Lung microvascular endothelial cell (primary cell): ENCODE results near the gene CPA2. TPM values are rescaled to one million over a fixed set of nuclear protein-coding genes. Genes with fewer than 3 reads are reported as not detected.

Experiments used
- DNase-seq, 2 donors: peaks; one replicate each; pipeline versions ENCODE4 v3.0.0 to v3.0.0-alpha.2; 2010; ENCODE audit warnings: low read depth in 2 of 2
- total RNA-seq: library from RNA; depleted of rRNA; stranded (reverse); fragments of >200 nt; gene quantifications from 2 replicates; pipeline ENCODE4 v1.2.1, GENCODE V29; 2014

CPA2 gene
- total RNA-seq, 1 donor from 2014 or later = not detected

- no peak for DNase-seq
These were observed 12.6 kb downstream of the CPA2 start for GRCh38 chr7:130279286-130279685.

GRCh38 chr7:130279906-130280305 lies 13.2 kb downstream of the CPA2 start:
- DNase-seq = no peak

- no peak for DNase-seq
These were observed 14.6 kb downstream of the CPA2 start for GRCh38 chr7:130281260-130281659.

- peak in 1 of 2 donors; percentile 20 for DNase-seq
These were observed 20.2 kb downstream of the CPA2 start for GRCh38 chr7:130286881-130287280.

GRCh38 chr7:130288168-130288567 lies 21.5 kb downstream of the CPA2 start:
- DNase-seq = no peak

- peak in 1 of 2 donors; percentile 30 for DNase-seq
These were observed 22.2 kb downstream of the CPA2 start for GRCh38 chr7:130288829-130289228.

GRCh38 chr7:130289478-130289877 lies 22.8 kb downstream of the CPA2 start:
- DNase-seq = no peak

GRCh38 chr7:130290745-130291144 lies 24.1 kb downstream of the CPA2 start:
- peak in 1 of 2 donors; percentile 26 for DNase-seq

- peak in 1 of 2 donors; percentile 45 for DNase-seq
These were observed 26.1 kb downstream of the CPA2 start, which contains the start of gene CPA4 for GRCh38 chr7:130292682-130293257. TSS of gene CPA4 (plus strand) at chr7:130293161. CDS start at chr7:130293181, 20 bp downstream.

GRCh38 chr7:130293521-130293920 lies 26.9 kb downstream of the CPA2 start:
- no peak for DNase-seq

- no peak for DNase-seq
These were observed 27.7 kb downstream of the CPA2 start for GRCh38 chr7:130294314-130294713.

GRCh38 chr7:130296221-130296951 lies 29.7 kb downstream of the CPA2 start:
- no peak for DNase-seq

GRCh38 chr7:130297628-130298543 lies 31.2 kb downstream of the CPA2 start:
- DNase-seq = no peak

GRCh38 chr7:130298544-130299326 lies 32.1 kb downstream of the CPA2 start:
- no peak for DNase-seq

- DNase-seq = peak in 1 of 2 donors; percentile 10
These were observed 33.2 kb downstream of the CPA2 start for GRCh38 chr7:130299866-130300265.

GRCh38 chr7:130301501-130302020 lies 34.9 kb downstream of the CPA2 start:
- DNase-seq = no peak

GRCh38 chr7:130302649-130303048 lies 36.0 kb downstream of the CPA2 start:
- no peak for DNase-seq

GRCh38 chr7:130303127-130303526 lies 36.5 kb downstream of the CPA2 start:
- DNase-seq = no peak

GRCh38 chr7:130303551-130303950 lies 36.9 kb downstream of the CPA2 start:
- DNase-seq = no peak

GRCh38 chr7:130303982-130304381 lies 37.3 kb downstream of the CPA2 start:
- DNase-seq = no peak

GRCh38 chr7:130304878-130305277 lies 38.2 kb downstream of the CPA2 start:
- no peak for DNase-seq
